Heart right ventricle (tissue), 16 donors: ENCODE results near the gene IRS4. TPM values are rescaled to one million over a fixed set of nuclear protein-coding genes. Genes with fewer than 3 reads are reported as not detected.

Experiments
- ATAC-seq, 8 donors: fragments of 200-7000 bp; cut with Tn5 transposase; one replicate each; pipeline ENCODE4 v1.9.1; 2020; ENCODE audit warnings: mild to moderate bottlenecking in 8 of 8, moderate library complexity in 8 of 8, moderate number of reproducible peaks in 1 of 8
- DNase-seq, 2 donors: peaks; one replicate each; pipeline ENCODE4 v3.0.0-alpha.2; 2020
- H3K27ac ChIP-seq, 10 donors: fragments of 200-600 bp; sonication (generic) in 2 of 10; one replicate each; pipeline versions ENCODE4 v1.5.0 to v1.8.0; 2020 to 2022; ENCODE audit warnings: mild to moderate bottlenecking in 3 of 10
- H3K27me3 ChIP-seq, 7 donors: fragments of 200-600 bp; one replicate each; pipeline ENCODE4 v1.8.0; 2021 to 2022; ENCODE audit warnings: mild to moderate bottlenecking in 2 of 7
- H3K36me3 ChIP-seq, 9 donors: fragments of 200-600 bp; sonication (generic) in 1 of 9; one replicate each; pipeline versions ENCODE4 v1.5.0 to v1.8.0; 2020 to 2022; ENCODE audit warnings: mild to moderate bottlenecking in 2 of 9
- H3K4me1 ChIP-seq, 9 donors: fragments of 200-600 bp; sonication (generic) in 1 of 9; one replicate each; pipeline versions ENCODE4 v1.5.0 to v1.8.0; 2020 to 2022; ENCODE audit warnings: mild to moderate bottlenecking in 4 of 9
- H3K4me3 ChIP-seq, 10 donors: fragments of 200-600 bp; sonication (generic) in 2 of 10; one replicate each; pipeline versions ENCODE4 v1.5.0 to v1.8.0; 2020 to 2022; ENCODE audit warnings: mild to moderate bottlenecking in 7 of 10, moderate library complexity in 2 of 10
- H3K9me3 ChIP-seq, 11 donors: fragments of 200-600 bp in 10 of 11; sonication (generic) in 2 of 11; one replicate each; pipeline versions ENCODE4 v1.5.0 to v1.8.0; 2013 to 2022; ENCODE audit warnings: mild to moderate bottlenecking in 2 of 11, control low read depth in 1 of 11, moderate library complexity in 1 of 11
- CTCF ChIP-seq, 9 donors: fragments of 200-600 bp; sonication (generic) in 2 of 9; IDR thresholded peaks; one replicate each; pipeline versions ENCODE4 v1.5.0 to v1.8.0; 2021 to 2022; ENCODE audit warnings: antibody characterized with exemption in 9 of 9, mild to moderate bottlenecking in 5 of 9, moderate library complexity in 1 of 9
- WGBS, 2 donors: extraction: QIAGEN DNeasy Blood & Tissue Kit; methylation state at CpG; one replicate each; pipeline ENCODE4 v1.1.7; 2013; ENCODE audit warnings: inconsistent platforms in 1 of 2; 5-methylcytosine and 5-hydroxymethylcytosine counted together
- intact Hi-C, 10 donors: fragments of 100-400 bp; cut with DNase I; formaldehyde crosslinking; loops; one replicate each; pipeline versions ENCODE4 v1.11.1 to v1.14.2; 2022
- long read RNA-seq, 3 donors: library from polyadenylated mRNA; unstranded; transcript quantifications; one replicate each; pipeline ENCODE4 v2.0.0, GENCODE V29; 2020 to 2021
- polyA plus RNA-seq, 2 donors: library from polyadenylated mRNA; stranded (reverse); fragments of 200-250 nt; gene quantifications; one replicate each; pipeline ENCODE4 v1.2.3, GENCODE V29; 2013
- total RNA-seq, 10 donors: library from RNA; stranded (reverse); fragmentation: NEBNext Ultra II Directional in 3 of 10; extraction: Animal tissue kit (Norgen Biotek cat#: 25700) in 3 of 10; gene quantifications; one replicate each; pipeline versions ENCODE4 v1.2.1 to v1.2.4, GENCODE V29; 2021 to 2023
- donor health status: Arrhythmogenic right ventricular cardiomyopathy.
- donor health status: ischemic (EF 13 %, LVEDD 7.1; RV severe dilation, severe dysfunction).
- donor health status: healthy with polysubstance abuse.
- donor health status: DM: no; HTN: yes; CAD: no.
- donor health status: DM: no; HTN: no; CAD: no.
- donor health status: ischemic (EF 25% LVEDD 6.9; RV normal size, moderate dysfunction).
- donor health status: ischemic (EF 25% LVEDD 5.7; RV mildly dilated, moderate dysfunction).
- donor health status: healthy.
- donor health status: DM: yes; HTN: yes; CAD: no.
- donor health status: Ischemic cardiomyopathy.
- donor health status: ischemic (EF 35%, LVEDD 5.7; RV mildly dilated, moderate dysfunction).
- donor health status: nonischemic (EF 11% LVEDD 7.7; RV severe dilation, severe dysfunction).
- donor health status: DM: yes; HTN: yes; CAD: no.
- donor health status: PGD.
- donor health status: ischemic (EF 29% LVEDD 5.4; RV normal size, mild dysfunction).
- donor health status: nonischemic (EF 23%, LVEDD 6.1; RV moderate dilation, normal function).

The IRS4 gene
- total RNA-seq (not detected), polyA plus RNA-seq (not detected)
- long read RNA-seq, donor 1, result 0 reads
- long read RNA-seq, donor 2, result 0 reads
- long read RNA-seq, donor 3, result 0 reads

- no peak for DNase-seq
- H3K27me3 ChIP-seq, result peaks cover 0 to 100% (median 73%) of the 10 kb centered on the region in 7 donors
- intact Hi-C loops, result no loop called here
- no peak for TF ChIP-seq CTCF (IDR thresholded peaks at IDR 0.05)
- H3K36me3 ChIP-seq, result no peaks in the 10 kb centered on the region
- H3K4me1 ChIP-seq, result peaks cover 0 to 13% (median 0%) of the 10 kb centered on the region in 9 donors
- no peak within 1 kb of the TSS for H3K27ac ChIP-seq
- 1 to 2% methylated on average over 40 to 61 of the region's 62 CpGs for WGBS, 2 donors
- peak within 1 kb of the TSS in 8 of 10 donors; percentile 27 to 47 (median 34) for H3K4me3 ChIP-seq
- no peaks in the 10 kb centered on the region for H3K9me3 ChIP-seq
- peak in 1 of 8 donors; percentile 31 for ATAC-seq
Measured at GRCh38 chrX:108736509-108737479, at the start of gene IRS4. TSS of gene IRS4 (minus strand) at chrX:108736563.

- peaks cover 0 to 7% (median 0%) of the 10 kb centered on the region in 7 donors for H3K27me3 ChIP-seq
- H3K36me3 ChIP-seq, result no peaks in the 10 kb centered on the region
- intact Hi-C loops, result no loop called here
- H3K4me1 ChIP-seq, result no peaks in the 10 kb centered on the region
- no peak for DNase-seq
- no peak overlapping the region for H3K27ac ChIP-seq
- H3K4me3 ChIP-seq, result no peak overlapping the region
- no peak for ATAC-seq
- peaks cover 0 to 34% (median 0%) of the 10 kb centered on the region in 11 donors for H3K9me3 ChIP-seq
- no peak for TF ChIP-seq CTCF (IDR thresholded peaks at IDR 0.05)
Measured at GRCh38 chrX:108772549-108772948, 36.2 kb upstream of the IRS4 start.

- no peaks in the 10 kb centered on the region for H3K36me3 ChIP-seq
- ATAC-seq (no peak), DNase-seq (no peak)
- intact Hi-C loops, result no loop called here
- no peak for TF ChIP-seq CTCF (IDR thresholded peaks at IDR 0.05)
- peaks cover 0 to 6% (median 0%) of the 10 kb centered on the region in 7 donors for H3K27me3 ChIP-seq
- no peak overlapping the region for H3K27ac ChIP-seq
- H3K4me3 ChIP-seq, result no peak overlapping the region
- WGBS, 2 donors, result 76 to 90% methylated on average over 1 of the region's 1 CpG
- H3K4me1 ChIP-seq, result no peaks in the 10 kb centered on the region
- H3K9me3 ChIP-seq, result peaks cover 0 to 2% (median 0%) of the 10 kb centered on the region in 11 donors
Measured at GRCh38 chrX:108763559-108763958, 27.2 kb upstream of the IRS4 start.

GRCh38 chrX:108740299-108740774, 4.0 kb upstream of the IRS4 start:
- no peak for TF ChIP-seq CTCF (IDR thresholded peaks at IDR 0.05)
- Histone ChIP-seq H3K36me3 (no peaks in the 10 kb centered on the region), H3K27ac (no peak overlapping the region), H3K4me1 (peaks cover 0 to 13% (median 0%) of the 10 kb centered on the region in 9 donors), H3K4me3 (no peak overlapping the region), H3K9me3 (no peaks in the 10 kb centered on the region), H3K27me3 (peaks cover 0 to 76% (median 41%) of the 10 kb centered on the region in 7 donors)
- 70 to 73% methylated on average over 1 of the region's 1 CpG for WGBS, 2 donors
- intact Hi-C loops, result no loop called here
- DNase-seq (no peak), ATAC-seq (no peak)
